Measurements from ENCODE around the gene AQP10.

AQP10 gene

DNA sequence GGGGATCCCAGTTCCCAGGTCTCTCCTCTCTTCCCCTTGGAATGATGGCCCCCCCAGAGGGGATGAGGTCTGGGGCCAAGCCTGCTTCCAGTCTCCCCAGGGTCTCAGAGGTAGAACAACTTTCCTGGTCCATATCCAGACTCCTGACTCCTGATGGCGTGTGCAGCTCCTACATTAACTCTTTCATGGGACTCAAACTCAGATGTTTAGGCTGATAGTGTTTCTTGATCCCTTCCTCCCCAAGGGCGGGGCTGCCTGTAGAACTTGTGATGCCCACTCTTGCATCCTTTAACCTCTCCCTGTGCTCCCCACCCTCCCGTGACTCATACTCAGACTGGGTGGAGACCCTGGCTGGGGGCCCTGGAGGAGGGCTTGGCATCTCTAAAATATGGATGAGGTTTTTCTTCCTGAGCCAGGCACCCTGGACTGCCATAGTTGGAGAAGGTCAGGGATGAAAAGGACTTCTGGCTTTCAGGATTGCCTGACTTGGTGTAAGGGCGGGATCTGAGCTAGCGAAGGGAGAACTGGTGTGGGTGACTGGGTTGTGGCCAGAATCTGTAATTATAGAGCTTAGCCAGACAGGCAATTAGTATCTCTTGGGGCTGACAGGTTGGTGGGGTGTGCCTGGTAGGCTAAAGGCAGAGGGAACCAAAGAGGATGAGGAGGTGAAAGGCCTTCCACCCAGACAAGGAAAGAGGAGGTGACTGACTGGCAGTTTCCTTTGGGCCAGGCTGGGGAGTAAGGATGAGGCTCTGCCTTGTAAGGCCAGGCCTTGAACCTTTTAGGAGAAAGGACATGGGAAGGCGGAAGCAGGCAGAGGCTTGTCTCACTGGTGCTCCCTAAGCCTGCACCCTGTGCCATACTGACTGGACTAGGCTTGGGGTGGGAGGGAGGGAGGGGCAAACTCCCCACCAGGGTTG is 5.9 kb downstream of the AQP10 start:
- Histone ChIP-seq H3K4me1 (ENCODE audit: insufficient read depth, low read length) (peaks cover 50% of the 10 kb centered on the region), H2AFZ (ENCODE audit: low read depth, low read length) (no peak overlapping the region), H3K4me3 (ENCODE audit: low read depth in 1 of 2, low read length in 2 of 2) (peak overlapping the region in 1 of 2 experiments; percentile 77; a peak in 2 of 4 replicates), H3K9ac (ENCODE audit: low read depth, low read length) (peak overlapping the region; percentile 70; the same call in 1 of the 2 replicates), H3K27ac (ENCODE audit: low read length) (no peak overlapping the region; the same call in 1 of the 2 replicates), H3K9me3 (ENCODE audit: insufficient read depth, low read length, severe bottlenecking) (no peaks in the 10 kb centered on the region), H3K4me2 (ENCODE audit: insufficient read depth, low read length) (peak overlapping the region; percentile 92), H4K20me1 (ENCODE audit: insufficient read depth, low read length) (peaks cover 36% of the 10 kb centered on the region), H3K79me2 (ENCODE audit: insufficient read depth, low read length) (peaks cover 13% of the 10 kb centered on the region), H3K36me3 (ENCODE audit: insufficient read depth, low read length) (peaks cover 21% of the 10 kb centered on the region), H3K27me3 (ENCODE audit: insufficient read depth, low read length, poor library complexity) (no peaks in the 10 kb centered on the region)
- TF ChIP-seq, protein P1, sequence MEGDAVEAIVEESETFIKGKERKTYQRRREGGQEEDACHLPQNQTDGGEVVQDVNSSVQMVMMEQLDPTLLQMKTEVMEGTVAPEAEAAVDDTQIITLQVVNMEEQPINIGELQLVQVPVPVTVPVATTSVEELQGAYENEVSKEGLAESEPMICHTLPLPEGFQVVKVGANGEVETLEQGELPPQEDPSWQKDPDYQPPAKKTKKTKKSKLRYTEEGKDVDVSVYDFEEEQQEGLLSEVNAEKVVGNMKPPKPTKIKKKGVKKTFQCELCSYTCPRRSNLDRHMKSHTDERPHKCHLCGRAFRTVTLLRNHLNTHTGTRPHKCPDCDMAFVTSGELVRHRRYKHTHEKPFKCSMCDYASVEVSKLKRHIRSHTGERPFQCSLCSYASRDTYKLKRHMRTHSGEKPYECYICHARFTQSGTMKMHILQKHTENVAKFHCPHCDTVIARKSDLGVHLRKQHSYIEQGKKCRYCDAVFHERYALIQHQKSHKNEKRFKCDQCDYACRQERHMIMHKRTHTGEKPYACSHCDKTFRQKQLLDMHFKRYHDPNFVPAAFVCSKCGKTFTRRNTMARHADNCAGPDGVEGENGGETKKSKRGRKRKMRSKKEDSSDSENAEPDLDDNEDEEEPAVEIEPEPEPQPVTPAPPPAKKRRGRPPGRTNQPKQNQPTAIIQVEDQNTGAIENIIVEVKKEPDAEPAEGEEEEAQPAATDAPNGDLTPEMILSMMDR (IDR thresholded peaks at IDR 0.05; ENCODE audit: borderline replicate concordance, extremely low read depth, low read length, poor library complexity, severe bottlenecking): no peak
- TF ChIP-seq EZH2 (IDR thresholded peaks at IDR 0.05; ENCODE audit: borderline replicate concordance, low read depth, low read length, severe bottlenecking): no peak
- DNase-seq: no peak
- no peak for ATAC-seq (ENCODE audit: insufficient read depth, low read depth)

DNA sequence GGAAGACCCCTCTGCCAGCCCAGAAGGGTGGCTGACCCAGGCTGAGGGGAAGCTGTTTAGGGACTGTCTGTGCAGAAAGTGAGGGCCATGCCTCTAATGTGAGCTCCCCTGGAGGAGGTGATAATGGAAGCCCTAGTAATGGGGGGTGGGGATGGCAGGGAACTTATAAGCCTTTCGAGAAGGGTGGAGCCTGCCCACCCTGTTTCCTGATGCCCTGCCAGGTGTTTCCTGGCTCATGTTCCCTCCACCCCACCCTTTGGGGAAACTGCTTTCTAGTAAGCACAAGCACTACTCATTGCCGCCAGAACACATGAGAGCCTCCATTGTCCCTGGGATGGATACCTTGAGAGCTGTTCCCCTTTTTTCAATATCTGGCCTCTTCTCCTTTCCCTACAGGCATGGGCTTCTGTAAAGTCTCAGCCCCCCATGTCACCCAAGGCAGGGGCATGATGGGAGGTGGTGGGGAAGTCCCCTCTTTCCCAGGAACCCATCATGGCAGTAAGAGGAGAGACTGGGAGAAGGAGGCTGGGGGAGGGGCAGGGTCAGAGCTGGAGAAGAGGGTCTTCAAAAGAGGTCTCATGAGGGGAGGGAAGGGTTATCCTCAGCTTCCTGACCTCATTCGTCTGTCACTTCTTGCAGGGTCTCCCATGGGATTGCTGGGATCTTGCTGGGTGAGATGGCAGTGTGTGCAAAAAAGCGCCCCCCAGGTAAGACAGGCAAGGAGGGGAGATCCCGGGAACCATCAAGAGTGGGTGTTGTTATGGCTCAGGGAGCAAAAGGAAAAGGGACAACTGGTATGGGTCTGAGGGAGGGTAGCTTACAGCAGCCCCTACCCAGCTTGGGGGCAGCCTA is 6.8 kb downstream of the AQP10 start:
- peak overlapping the region; percentile 92 for H3K4me2 ChIP-seq (ENCODE audit: insufficient read depth, low read length)

DNA sequence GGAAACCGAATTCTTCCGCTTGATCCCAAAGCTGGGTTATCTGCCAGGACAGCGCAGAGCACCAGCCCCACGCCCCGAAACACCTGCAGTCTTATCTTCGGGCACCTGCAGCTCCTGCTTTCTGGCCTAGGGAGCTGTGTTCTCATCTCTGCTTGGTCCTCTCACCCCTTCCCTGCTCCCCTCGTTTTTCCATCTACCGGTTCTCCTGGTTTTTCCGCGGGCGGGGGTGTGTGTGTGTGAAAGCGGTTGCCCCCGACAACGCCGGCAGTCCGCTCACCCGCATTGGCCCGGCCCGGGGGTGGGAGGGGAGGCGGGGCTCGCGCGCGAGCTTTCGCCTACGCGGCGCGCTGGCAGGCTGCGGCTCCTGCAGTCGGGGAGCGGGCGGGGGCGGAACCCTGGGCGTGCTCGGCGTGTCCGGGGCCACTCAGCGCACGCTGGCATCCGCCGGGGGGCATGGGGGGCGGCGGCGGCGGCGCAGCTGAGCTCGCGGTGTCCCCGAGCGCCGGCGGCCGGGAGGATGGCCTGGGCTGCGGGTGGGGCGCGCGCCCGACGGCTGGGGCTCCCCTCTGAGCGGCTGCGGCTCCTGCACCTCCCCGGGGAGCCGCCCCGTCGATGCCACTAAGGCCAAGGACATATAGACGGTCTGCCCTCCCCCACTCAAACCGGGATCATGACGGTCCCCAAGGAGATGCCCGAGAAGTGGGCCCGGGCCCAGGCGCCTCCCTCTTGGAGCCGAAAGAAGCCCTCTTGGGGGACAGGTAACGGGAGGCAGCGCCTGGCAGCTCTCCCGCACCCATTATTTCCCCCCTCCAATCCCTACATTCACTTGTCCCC is 7.6 kb downstream of the AQP10 start:
- H4K20me1 ChIP-seq (ENCODE audit: insufficient read depth, low read length): peaks cover 36% of the 10 kb centered on the region
- H3K4me2 ChIP-seq (ENCODE audit: insufficient read depth, low read length): peak overlapping the region; percentile 92
- ATAC-seq (ENCODE audit: insufficient read depth, low read depth): peak; percentile 79
- no peaks in the 10 kb centered on the region for H3K9me3 ChIP-seq (ENCODE audit: insufficient read depth, low read length, severe bottlenecking)
- H3K27ac ChIP-seq (ENCODE audit: low read length): peak overlapping the region; percentile 26; the same call in 1 of the 2 replicates
- peak overlapping the region; percentile 55 for H2AFZ ChIP-seq (ENCODE audit: low read depth, low read length)
- peaks cover 31% of the 10 kb centered on the region for H3K36me3 ChIP-seq (ENCODE audit: insufficient read depth, low read length)
- peak; percentile 91 for DNase-seq
- H3K27me3 ChIP-seq (ENCODE audit: insufficient read depth, low read length, poor library complexity): no peaks in the 10 kb centered on the region
- peak overlapping the region; percentile 51 for H3K9ac ChIP-seq (ENCODE audit: low read depth, low read length)
- H3K4me3 ChIP-seq (ENCODE audit: low read depth in 1 of 2, low read length in 2 of 2): peak overlapping the region; percentile 12 to 69; a peak in 3 of 4 replicates
- peaks cover 13% of the 10 kb centered on the region for H3K79me2 ChIP-seq (ENCODE audit: insufficient read depth, low read length)
- TF ChIP-seq, protein P1 (IDR thresholded peaks at IDR 0.05; ENCODE audit: borderline replicate concordance, extremely low read depth, low read length, poor library complexity, severe bottlenecking): no peak
- TF ChIP-seq EZH2 (IDR thresholded peaks at IDR 0.05; ENCODE audit: borderline replicate concordance, low read depth, low read length, severe bottlenecking): no peak
- peaks cover 50% of the 10 kb centered on the region for H3K4me1 ChIP-seq (ENCODE audit: insufficient read depth, low read length)

More for the DNA sequence above, 6.8 kb downstream of the AQP10 start:
- Histone ChIP-seq H3K27ac (ENCODE audit: low read length) (peak overlapping the region; percentile 26; the same call in 1 of the 2 replicates), H3K9me3 (ENCODE audit: insufficient read depth, low read length, severe bottlenecking) (no peaks in the 10 kb centered on the region), H3K4me1 (ENCODE audit: insufficient read depth, low read length) (peaks cover 50% of the 10 kb centered on the region), H3K36me3 (ENCODE audit: insufficient read depth, low read length) (peaks cover 29% of the 10 kb centered on the region), H3K4me3 (ENCODE audit: low read depth in 1 of 2, low read length in 2 of 2) (peak overlapping the region in 1 of 2 experiments; percentile 69; a peak in 3 of 4 replicates), H3K9ac (ENCODE audit: low read depth, low read length) (peak overlapping the region; percentile 51), H2AFZ (ENCODE audit: low read depth, low read length) (peak overlapping the region; percentile 55), H3K27me3 (ENCODE audit: insufficient read depth, low read length, poor library complexity) (no peaks in the 10 kb centered on the region), H3K79me2 (ENCODE audit: insufficient read depth, low read length) (peaks cover 13% of the 10 kb centered on the region), H4K20me1 (ENCODE audit: insufficient read depth, low read length) (peaks cover 36% of the 10 kb centered on the region)
- ATAC-seq (ENCODE audit: insufficient read depth, low read depth) (peak; percentile 22), DNase-seq (peak; percentile 74)
- no peak for TF ChIP-seq EZH2 (IDR thresholded peaks at IDR 0.05; ENCODE audit: borderline replicate concordance, low read depth, low read length, severe bottlenecking)
- TF ChIP-seq, protein P1 (IDR thresholded peaks at IDR 0.05; ENCODE audit: borderline replicate concordance, extremely low read depth, low read length, poor library complexity, severe bottlenecking): no peak

All from DND-41 (cell line).